Activated naive CD4-positive, alpha-beta T cell treated with anti-CD3 and anti-CD28 coated beads, Interleukin-2, amount 10 ng/mL, durations not matched to agents 7 days and 5 days (primary cell): ENCODE results near the gene FBXO24.

ENCODE experiments used
- CTCF ChIA-PET: fragments of 350-600 bp; sonication (Branson Sonifier 250); formaldehyde crosslinking; loops from one replicate; lab custom pipeline; 2021; ENCODE audit warnings: antibody characterized with exemption; lab: Charles Lee
- DNase-seq: peaks from one replicate; pipeline ENCODE4 v3.0.0-alpha.2; 2020
- H3K27ac Mint-ChIP-seq: one replicate; pipeline ENCODE4 v1.8.0; 2021; ENCODE audit warnings: mild to moderate bottlenecking, moderate library complexity, mixed read lengths
- H3K27me3 Mint-ChIP-seq: one replicate; pipeline ENCODE4 v1.8.0; 2021; ENCODE audit warnings: mild to moderate bottlenecking, mixed read lengths
- H3K36me3 Mint-ChIP-seq: one replicate; pipeline ENCODE4 v1.8.0; 2021; ENCODE audit warnings: mixed read lengths
- H3K4me1 Mint-ChIP-seq: one replicate; pipeline ENCODE4 v1.8.0; 2021; ENCODE audit warnings: mixed read lengths
- H3K4me3 Mint-ChIP-seq: one replicate; pipeline ENCODE4 v1.8.0; 2021; ENCODE audit warnings: mild to moderate bottlenecking, moderate library complexity, mixed read lengths
- H3K9me3 Mint-ChIP-seq: one replicate; pipeline ENCODE4 v1.8.0; 2021; ENCODE audit warnings: mixed read lengths

Gene FBXO24

DNA sequence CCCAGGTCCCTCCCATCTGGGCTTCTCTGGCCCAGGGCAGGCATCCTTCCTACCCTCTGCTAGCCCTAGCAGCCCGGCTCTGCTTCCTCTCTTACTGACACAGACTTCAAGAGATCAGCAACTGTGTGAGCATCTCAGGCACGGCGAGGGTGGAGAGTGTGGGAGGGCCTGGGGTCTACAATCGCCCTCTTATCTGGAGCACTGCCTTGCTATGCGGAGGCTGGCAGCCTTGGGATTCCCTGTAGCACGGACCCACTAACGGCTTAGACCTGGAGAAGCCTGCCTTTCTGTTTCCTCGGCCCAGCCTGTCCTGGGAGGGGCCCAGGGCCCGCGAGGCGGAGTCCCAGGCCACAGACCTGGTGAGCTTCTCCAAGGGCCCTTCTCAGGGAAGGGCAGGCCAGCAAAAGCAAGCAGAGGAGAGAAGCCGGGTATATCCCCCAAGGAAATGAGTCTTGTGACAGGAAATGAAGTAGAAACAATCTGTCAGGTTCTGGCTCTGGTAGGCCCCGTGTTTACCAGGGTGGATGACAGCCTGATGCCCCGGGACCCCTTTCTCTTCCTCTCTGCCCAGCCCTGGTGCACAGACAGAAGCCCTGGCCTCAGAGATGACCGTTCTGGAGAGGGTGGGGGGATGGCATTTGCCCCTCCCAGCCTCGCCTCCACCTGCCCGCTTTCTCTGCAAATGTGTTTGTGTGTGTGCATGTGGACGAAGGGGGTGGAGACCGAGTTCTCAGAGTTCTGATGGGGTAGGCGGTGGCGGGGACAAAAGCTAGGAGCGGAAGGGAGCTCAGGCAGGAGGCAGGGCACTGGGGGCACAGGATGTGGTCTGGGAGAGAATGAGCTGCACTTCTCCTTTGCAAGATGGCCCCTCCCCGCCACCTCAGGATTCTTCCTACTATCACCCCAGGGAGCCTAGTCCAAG is 2.7 kb upstream of the FBXO24 start:
- peaks cover 38% of the 10 kb centered on the region for H3K4me1 Mint-ChIP-seq
- peak overlapping the region; percentile 89 for H3K4me3 Mint-ChIP-seq
- no peaks in the 10 kb centered on the region for H3K9me3 Mint-ChIP-seq
- CTCF ChIA-PET = interaction anchor here (0.6 to 9.1 kb wide), 6 partner anchors 19 to 115 kb away, joined by 3 to 130 read pairs (median 4); no protein-coding TSS in a partner anchor
- DNase-seq = peak; percentile 90
- peaks cover 27% of the 10 kb centered on the region for H3K36me3 Mint-ChIP-seq
- H3K27ac Mint-ChIP-seq = peak overlapping the region; percentile 98
- peaks cover 5% of the 10 kb centered on the region for H3K27me3 Mint-ChIP-seq

DNA sequence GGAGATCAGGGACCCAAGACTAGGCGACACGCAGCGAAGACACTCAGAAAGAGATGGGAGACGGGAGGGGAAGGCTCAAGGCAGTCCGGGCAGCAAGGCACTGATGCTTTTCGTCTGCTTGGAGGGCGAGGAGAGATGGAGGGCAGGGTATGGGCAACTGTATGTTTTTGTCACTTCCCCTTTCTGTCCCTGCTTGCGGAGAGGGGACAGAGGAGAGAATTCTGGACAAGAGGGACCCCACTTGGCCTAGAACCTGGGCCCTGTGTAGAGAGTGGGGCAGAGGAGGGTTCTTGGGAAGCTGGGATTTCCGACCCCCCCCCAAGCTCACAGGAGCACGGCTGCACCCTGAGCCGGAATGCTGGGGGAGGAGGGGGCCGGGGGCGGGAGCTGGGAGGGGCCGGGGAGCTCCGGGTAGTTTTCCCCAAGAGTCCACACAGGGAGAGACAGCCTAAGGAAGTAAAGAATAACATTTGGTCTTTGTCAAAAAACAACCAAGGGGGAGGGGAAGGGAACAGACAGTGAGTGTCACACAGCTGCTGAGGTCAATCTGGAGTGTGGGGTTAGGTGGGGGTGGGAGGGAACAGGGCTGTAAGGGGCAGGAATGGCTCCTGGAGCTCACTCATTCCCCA is 2.0 kb upstream of the FBXO24 start:
- Mint-ChIP-seq H3K9me3 (no peaks in the 10 kb centered on the region), H3K27me3 (peaks cover 7% of the 10 kb centered on the region), H3K4me3 (peak overlapping the region; percentile 89), H3K36me3 (peaks cover 21% of the 10 kb centered on the region), H3K27ac (peak overlapping the region; percentile 98), H3K4me1 (peaks cover 40% of the 10 kb centered on the region)
- DNase-seq = no peak
- CTCF ChIA-PET = interaction anchor here (0.9 to 9.1 kb wide), 6 partner anchors 20 to 121 kb away, joined by 3 to 130 read pairs (median 10); partner anchors contain the start of genes POP7 and TSC22D4

DNA sequence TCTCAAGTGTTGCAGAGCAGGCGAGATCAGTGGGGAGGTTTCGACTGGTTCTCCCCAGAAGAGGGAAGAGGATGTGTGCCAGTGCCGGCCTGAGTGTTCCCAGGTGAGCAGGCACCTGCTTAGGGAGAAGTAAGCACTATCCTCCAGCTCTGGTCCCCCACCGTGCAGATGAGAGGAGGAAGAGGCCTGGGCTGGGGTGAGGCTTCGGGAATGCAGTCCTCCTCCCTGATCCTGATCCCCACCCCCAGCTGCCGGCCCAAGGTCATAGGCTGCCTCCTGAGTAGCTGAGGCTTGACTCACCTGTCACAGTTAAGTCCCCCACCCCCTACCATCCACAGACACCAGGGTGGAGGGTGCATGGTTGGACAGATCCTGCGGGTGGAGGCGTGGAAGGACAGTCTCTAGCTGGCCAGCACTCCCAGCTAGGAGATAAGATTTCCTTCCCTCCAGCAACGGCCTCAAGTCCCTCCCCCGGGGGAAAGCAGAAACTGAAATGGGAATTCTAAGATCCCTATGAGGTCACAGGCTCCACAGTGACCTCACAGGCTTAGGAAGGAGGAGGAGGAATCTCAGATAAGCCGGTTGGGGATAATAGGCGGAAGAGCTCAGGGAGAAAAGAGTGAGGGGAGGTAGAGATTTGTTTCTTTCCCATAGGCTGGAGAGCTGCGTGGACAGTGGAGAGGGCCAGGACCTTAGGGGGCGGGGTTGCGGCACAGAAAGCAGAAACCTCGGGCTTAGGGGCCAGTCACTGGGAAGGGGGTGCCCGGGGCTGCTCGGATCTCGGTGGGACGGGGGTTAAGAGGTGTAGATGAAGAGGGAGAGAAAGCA is 1.2 kb upstream of the FBXO24 start:
- CTCF ChIA-PET = interaction anchor here (0.6 to 9.1 kb wide), 7 partner anchors 21 to 120 kb away, joined by 3 to 130 read pairs (median 3); partner anchors contain the start of genes MOSPD3, POP7 and TSC22D4
- H3K4me3 Mint-ChIP-seq = peak overlapping the region; percentile 89
- peaks cover 21% of the 10 kb centered on the region for H3K36me3 Mint-ChIP-seq
- peak overlapping the region; percentile 98 for H3K27ac Mint-ChIP-seq
- peaks cover 14% of the 10 kb centered on the region for H3K27me3 Mint-ChIP-seq
- H3K9me3 Mint-ChIP-seq = no peaks in the 10 kb centered on the region
- H3K4me1 Mint-ChIP-seq = peaks cover 40% of the 10 kb centered on the region
- DNase-seq = peak; percentile 38

- Mint-ChIP-seq H3K4me1 (peaks cover 40% of the 10 kb centered on the region), H3K4me3 (peak within 1 kb of the TSS; percentile 89), H3K36me3 (peaks cover 21% of the 10 kb centered on the region), H3K27ac (peak within 1 kb of the TSS; percentile 98), H3K27me3 (peaks cover 22% of the 10 kb centered on the region), H3K9me3 (no peaks in the 10 kb centered on the region)
- peak; percentile 75 for DNase-seq
- CTCF ChIA-PET = interaction anchor here (0.6 to 9.1 kb wide), 12 partner anchors 11 to 526 kb away, joined by 3 to 130 read pairs (median 4); partner anchors contain the start of genes MOSPD3, POP7, SLC12A9 and TSC22D4
These were observed 440 bp upstream of the FBXO24 start, which contains the start of gene LRCH4 for GRCh38 chr7:100585511-100586265. Gene LRCH4 (minus strand): TSS chr7:100586129. CDS start chr7:100586100, 29 bp downstream.

DNA sequence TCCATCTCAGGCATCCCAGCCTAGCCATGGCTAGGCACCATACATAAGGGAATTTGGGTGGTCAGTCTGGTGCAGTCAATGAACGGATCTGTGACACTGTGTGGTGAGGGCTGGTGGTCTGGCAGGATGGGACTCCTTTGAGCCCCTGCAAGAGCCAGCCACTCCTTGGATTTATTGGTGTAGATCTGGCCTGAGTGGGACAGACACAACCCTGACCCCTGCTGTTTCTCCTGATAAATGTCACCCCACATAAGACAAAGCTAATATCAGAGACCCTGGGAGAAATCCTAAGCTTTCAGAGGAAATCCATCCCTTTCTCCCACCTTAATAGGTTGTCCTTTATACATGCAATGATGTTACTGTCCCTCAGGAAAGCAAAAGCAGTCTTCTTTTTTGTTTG is 2.3 kb downstream of the FBXO24 start:
- Mint-ChIP-seq H3K4me1 (peaks cover 20% of the 10 kb centered on the region), H3K36me3 (peaks cover 14% of the 10 kb centered on the region), H3K9me3 (no peaks in the 10 kb centered on the region), H3K4me3 (peak overlapping the region; percentile 61), H3K27me3 (peaks cover 42% of the 10 kb centered on the region), H3K27ac (peak overlapping the region; percentile 35)
- CTCF ChIA-PET = interaction anchor here (0.8 to 9.1 kb wide), 13 partner anchors 11 to 456 kb away, joined by 3 to 130 read pairs (median 3); partner anchors contain the start of gene AGFG2
- DNase-seq = no peak

GRCh38 chr7:100589341-100589947 is 3.3 kb downstream of the FBXO24 start:
- peaks cover 7% of the 10 kb centered on the region for H3K36me3 Mint-ChIP-seq
- H3K4me3 Mint-ChIP-seq = no peak overlapping the region
- no peak overlapping the region for H3K27ac Mint-ChIP-seq
- H3K4me1 Mint-ChIP-seq = peaks cover 15% of the 10 kb centered on the region
- CTCF ChIA-PET = interaction anchor here (0.8 to 9.1 kb wide), 9 partner anchors 10 to 457 kb away, joined by 3 to 130 read pairs (median 3); partner anchors contain the start of gene AGFG2
- H3K9me3 Mint-ChIP-seq = no peaks in the 10 kb centered on the region
- peaks cover 46% of the 10 kb centered on the region for H3K27me3 Mint-ChIP-seq
- DNase-seq = no peak

- CTCF ChIA-PET = interaction anchor here (0.9 to 9.1 kb wide), 3 partner anchors 9 to 33 kb away, joined by 3 to 130 read pairs (median 12); no protein-coding TSS in a partner anchor
- Mint-ChIP-seq H3K36me3 (peaks cover 3% of the 10 kb centered on the region), H3K27me3 (peaks cover 50% of the 10 kb centered on the region), H3K4me3 (no peak overlapping the region), H3K27ac (no peak overlapping the region), H3K9me3 (no peaks in the 10 kb centered on the region), H3K4me1 (peaks cover 15% of the 10 kb centered on the region)
- no peak for DNase-seq
These were observed 4.1 kb downstream of the FBXO24 start for GRCh38 chr7:100590077-100590737.

DNA sequence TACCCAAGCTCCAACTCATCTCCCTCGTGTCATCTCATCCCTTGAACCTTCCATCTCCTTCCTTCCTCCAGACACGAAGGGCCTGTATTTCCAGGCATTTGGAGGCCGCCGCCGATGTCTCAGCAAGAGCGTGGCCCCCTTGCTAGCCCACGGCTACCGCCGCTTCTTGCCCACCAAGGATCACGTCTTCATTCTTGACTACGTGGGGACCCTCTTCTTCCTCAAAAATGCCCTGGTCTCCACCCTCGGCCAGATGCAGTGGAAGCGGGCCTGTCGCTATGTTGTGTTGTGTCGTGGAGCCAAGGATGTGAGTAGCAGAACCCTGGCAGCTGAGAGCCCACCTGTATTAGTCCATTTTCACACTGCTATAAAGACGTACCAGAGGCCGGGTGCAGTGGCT is 5.5 kb downstream of the FBXO24 start:
- H3K27me3 Mint-ChIP-seq = peaks cover 60% of the 10 kb centered on the region
- no peak for DNase-seq
- H3K36me3 Mint-ChIP-seq = no peaks in the 10 kb centered on the region
- H3K4me3 Mint-ChIP-seq = no peak overlapping the region
- no peaks in the 10 kb centered on the region for H3K9me3 Mint-ChIP-seq
- CTCF ChIA-PET = interaction anchor here (0.6 to 0.9 kb wide), 2 partner anchors 32 to 57 kb away, joined by 3 to 4 read pairs; no protein-coding TSS in a partner anchor
- H3K27ac Mint-ChIP-seq = no peak overlapping the region
- H3K4me1 Mint-ChIP-seq = peaks cover 12% of the 10 kb centered on the region

DNA sequence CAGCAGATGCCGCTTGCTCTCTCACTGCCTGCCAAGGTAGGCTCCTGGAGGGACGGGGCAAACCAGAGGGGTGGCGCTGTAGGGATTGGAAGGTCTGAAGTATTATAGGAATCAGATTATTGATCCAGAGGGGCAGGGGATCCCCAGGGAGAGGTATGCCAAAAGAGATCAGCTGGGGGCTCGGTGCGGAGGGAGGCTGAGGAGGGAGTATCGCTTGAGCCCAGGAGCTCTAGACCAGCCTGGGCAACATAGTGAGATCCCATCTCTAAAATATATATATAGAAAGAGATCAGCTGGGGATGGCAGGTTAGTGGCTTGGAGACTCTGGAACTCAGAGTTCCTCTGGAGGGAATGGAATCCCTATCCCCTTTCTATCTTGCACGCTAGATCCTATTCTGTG is 9.1 kb downstream of the FBXO24 start:
- Mint-ChIP-seq H3K27ac (no peak overlapping the region), H3K27me3 (peaks cover 56% of the 10 kb centered on the region), H3K36me3 (no peaks in the 10 kb centered on the region), H3K4me1 (peaks cover 8% of the 10 kb centered on the region), H3K9me3 (no peaks in the 10 kb centered on the region), H3K4me3 (no peak overlapping the region)
- CTCF ChIA-PET = interaction anchor here (0.6 kb wide), 1 partner anchor 33 kb away, joined by 3 read pairs; no protein-coding TSS in a partner anchor
- DNase-seq = no peak

- Mint-ChIP-seq H3K4me3 (no peak overlapping the region), H3K9me3 (no peaks in the 10 kb centered on the region), H3K27ac (peak overlapping the region; percentile 29), H3K36me3 (no peaks in the 10 kb centered on the region), H3K4me1 (peaks cover 20% of the 10 kb centered on the region), H3K27me3 (peaks cover 52% of the 10 kb centered on the region)
- DNase-seq = no peak
- CTCF ChIA-PET = interaction anchor here (2.2 kb wide), 1 partner anchor 10 kb away, joined by 12 read pairs; no protein-coding TSS in a partner anchor
These were observed 12.3 kb downstream of the FBXO24 start for GRCh38 chr7:100598425-100598824.

GRCh38 chr7:100599911-100600729 is 14.0 kb downstream of the FBXO24 start:
- DNase-seq = no peak
- Mint-ChIP-seq H3K9me3 (no peaks in the 10 kb centered on the region), H3K27ac (no peak overlapping the region), H3K4me3 (no peak overlapping the region), H3K4me1 (peaks cover 27% of the 10 kb centered on the region), H3K36me3 (no peaks in the 10 kb centered on the region), H3K27me3 (peaks cover 57% of the 10 kb centered on the region)
- CTCF ChIA-PET = interaction anchor here (2.2 kb wide), 1 partner anchor 12 kb away, joined by 12 read pairs; no protein-coding TSS in a partner anchor
